Stimulated activated CD4-positive, alpha-beta T cell treated with anti-CD3 and anti-CD28 coated beads, Interleukin-1b, Interleukin-23, amount 100 ng/mL, for 24 hours (primary cell): ENCODE data around the gene ADRB2.

Experiments used
- DNase-seq, 4 experiments: peaks; one replicate each; pipeline ENCODE4 v3.0.0-alpha.2; 2020; ENCODE audit warnings: low read depth in 4 of 4, low spot score in 1 of 4

Gene ADRB2

GRCh38 chr5:148830211-148830610 is 3.8 kb downstream of the ADRB2 start:
- no peak for DNase-seq

GRCh38 chr5:148831590-148832565 is 5.5 kb downstream of the ADRB2 start:
- DNase-seq, result no peak

- DNase-seq, result no peak
Measured at GRCh38 chr5:148833122-148833521, 6.7 kb downstream of the ADRB2 start.

- no peak for DNase-seq
Measured at GRCh38 chr5:148833925-148834324, 7.5 kb downstream of the ADRB2 start.

GRCh38 chr5:148834689-148835088 is 8.3 kb downstream of the ADRB2 start:
- no peak for DNase-seq

- DNase-seq, result no peak
Measured at GRCh38 chr5:148836272-148837250, 10.2 kb downstream of the ADRB2 start.

- DNase-seq, result no peak
Measured at GRCh38 chr5:148837383-148837782, 11.0 kb downstream of the ADRB2 start.

- DNase-seq, result no peak
Measured at GRCh38 chr5:148838357-148838756, 11.9 kb downstream of the ADRB2 start.

GRCh38 chr5:148839960-148840359 is 13.5 kb downstream of the ADRB2 start:
- DNase-seq, result no peak

GRCh38 chr5:148840531-148840930 is 14.1 kb downstream of the ADRB2 start:
- DNase-seq, result no peak

- DNase-seq, result no peak
Measured at GRCh38 chr5:148841519-148841918, 15.1 kb downstream of the ADRB2 start.

GRCh38 chr5:148842161-148842560 is 15.8 kb downstream of the ADRB2 start:
- no peak for DNase-seq

GRCh38 chr5:148843510-148844318 is 17.3 kb downstream of the ADRB2 start:
- DNase-seq, result no peak

GRCh38 chr5:148844433-148845280 is 18.2 kb downstream of the ADRB2 start:
- DNase-seq, result no peak

- no peak for DNase-seq
Measured at GRCh38 chr5:148846930-148847329, 20.5 kb downstream of the ADRB2 start.

GRCh38 chr5:148847456-148847855 is 21.0 kb downstream of the ADRB2 start:
- no peak for DNase-seq

GRCh38 chr5:148848393-148849031 is 22.1 kb downstream of the ADRB2 start:
- DNase-seq, result no peak

- DNase-seq, result no peak
Measured at GRCh38 chr5:148849461-148849860, 23.1 kb downstream of the ADRB2 start.

GRCh38 chr5:148850836-148851235 is 24.4 kb downstream of the ADRB2 start:
- no peak for DNase-seq
